ENCODE data around the gene HAAO.

Gene HAAO

DNA sequence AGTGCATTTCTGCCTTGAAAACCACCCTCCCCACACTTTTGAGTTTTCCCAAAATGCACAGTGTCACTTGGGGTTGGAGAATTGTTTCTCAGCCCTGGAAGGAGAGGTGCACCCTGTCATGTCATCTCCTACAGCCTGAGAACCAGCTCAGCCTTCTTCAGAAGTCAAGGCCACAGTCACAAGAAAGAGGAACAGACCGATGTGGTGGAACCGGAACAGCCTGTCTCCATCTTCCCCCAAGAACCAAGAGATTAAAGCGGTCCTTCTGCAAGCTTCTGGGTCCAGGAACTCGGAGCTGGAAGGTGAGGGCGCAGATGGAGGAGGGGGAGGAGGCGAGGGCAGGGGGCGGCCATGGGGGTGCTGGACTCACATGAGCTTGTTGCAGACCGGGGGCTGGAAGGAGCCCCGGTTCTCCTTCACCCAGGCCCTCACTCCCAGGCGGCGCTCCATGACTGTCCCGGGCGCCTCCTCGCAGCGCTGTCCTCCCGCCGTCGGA is 248 bp downstream of the HAAO start:
- no peak for DNase-seq

DNA sequence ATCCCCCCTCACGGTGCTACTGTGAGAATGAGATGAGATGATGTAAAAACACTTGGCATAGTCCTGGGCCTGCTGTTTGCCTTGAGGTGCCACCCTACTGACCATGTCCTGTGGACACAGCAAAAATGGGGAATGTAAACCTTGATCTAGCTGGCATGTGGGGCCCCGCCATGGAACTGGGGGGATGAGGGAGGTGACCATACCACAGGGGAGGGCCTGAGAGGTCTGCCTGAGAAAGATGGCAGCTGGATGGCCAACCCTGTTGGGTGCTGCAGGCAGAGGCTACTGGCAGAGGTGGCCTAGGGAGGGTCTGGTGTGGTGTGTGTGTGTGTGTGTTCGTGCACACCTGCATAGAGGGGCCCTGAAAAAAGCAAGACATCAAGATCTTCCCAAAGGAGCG is 777 bp downstream of the HAAO start:
- no peak for DNase-seq

DNA sequence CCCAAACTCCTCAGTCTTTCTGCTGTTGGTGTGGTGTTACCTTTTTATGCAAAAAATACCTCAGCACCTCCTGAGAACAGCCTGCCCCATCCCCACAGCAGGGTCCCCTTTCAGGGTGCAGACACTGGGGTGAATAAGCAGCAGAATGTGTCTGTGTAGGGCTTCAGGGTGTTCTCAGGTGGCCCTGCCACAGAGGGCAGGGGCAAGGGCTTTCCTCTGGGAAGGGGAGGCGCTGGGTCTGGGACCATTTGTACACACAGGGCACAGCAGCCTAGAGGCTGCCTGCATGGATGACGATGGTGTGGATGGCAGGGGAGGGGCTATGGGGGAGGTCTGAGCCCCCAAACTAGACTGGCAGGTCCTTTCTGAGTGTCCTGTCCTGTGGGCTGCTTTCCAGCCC is 2.6 kb downstream of the HAAO start:
- no peak for DNase-seq

DNA sequence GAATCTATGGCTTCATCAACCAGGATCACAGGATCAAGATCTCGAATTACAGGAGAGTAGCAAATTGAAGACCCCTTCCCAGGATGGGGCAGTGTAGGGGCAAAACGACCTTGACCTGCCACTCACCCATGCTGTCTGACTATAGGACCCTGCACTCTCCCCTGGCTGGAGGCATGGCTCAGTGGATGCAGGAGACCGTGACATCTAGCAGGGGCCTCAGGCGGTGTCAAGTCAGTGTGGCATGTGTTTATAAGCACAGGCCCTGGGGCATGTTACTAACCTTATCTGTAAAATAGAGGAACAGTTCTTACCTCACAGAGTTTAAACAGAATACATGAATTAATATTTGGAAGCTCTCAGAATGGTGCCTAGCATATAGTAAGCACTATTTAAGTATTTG is 3.5 kb downstream of the HAAO start:
- DNase-seq: no peak

DNA sequence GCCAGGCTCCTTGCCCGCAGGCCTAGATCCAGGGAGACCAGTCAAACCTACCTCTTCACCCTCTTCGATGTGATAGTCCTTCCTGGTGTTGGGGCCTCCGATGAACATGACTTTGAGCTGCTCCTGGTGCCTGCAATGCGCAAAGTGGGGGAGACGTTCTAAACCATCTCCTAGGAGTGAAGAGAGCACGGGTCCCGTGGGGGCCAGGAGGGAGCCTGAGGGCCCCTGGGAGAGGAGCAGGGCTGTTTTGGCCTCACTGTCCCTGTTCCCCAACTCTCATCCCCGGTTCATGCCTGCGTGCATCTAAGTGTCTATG is 3.9 kb downstream of the HAAO start:
- DNase-seq: no peak

DNA sequence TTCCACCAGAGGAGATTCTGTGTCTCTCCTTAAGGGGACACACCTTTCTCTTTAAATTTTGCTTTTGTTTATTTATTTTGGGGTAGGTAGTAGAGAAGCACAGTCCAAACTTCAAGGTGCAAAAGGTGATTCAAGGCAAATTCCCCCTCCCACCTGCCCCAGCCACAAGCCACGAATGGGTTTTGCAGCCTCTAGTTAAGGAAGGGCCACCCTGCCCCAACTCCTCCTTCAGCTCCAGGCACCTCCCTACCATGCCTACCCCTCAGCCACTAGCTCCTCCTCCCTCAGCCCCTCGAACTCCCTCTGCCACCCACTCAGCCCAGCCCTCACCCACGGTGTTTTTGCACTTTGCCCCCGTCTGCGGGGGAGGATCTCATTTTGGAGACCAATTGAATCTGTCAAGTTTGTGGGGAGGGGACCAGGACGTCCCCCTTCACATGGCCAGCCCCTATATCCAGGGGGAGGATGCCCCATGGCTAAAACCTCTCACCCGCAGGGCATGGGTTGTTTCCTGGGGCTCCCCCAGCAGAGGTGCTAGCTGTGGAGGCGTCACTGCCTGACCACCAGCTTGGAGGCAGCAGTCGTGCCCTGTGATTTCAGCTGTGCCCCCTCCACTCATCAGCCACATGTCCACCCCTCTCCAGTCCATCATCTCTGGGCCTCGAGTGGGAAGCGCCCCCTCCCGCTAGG is 4.5 kb downstream of the HAAO start:
- no peak for DNase-seq

DNA sequence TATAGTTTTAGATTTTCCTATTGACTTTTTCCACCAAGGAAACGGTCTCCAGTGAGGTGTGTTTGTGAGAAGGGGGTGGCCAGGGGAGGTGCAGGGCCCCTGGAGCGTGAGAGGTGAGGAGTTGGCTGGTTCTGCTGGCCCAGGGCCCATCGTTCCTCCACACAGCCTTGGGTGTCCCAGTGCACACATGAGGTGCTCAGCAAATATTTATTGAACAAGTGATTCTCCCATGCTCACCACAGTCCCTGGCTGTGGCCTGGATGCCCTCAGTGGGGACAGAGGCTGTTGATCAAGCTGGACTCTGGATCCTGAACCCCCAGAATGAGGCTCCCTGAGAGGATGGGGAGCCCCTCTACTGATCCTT is 5.0 kb downstream of the HAAO start:
- no peak for DNase-seq

DNA sequence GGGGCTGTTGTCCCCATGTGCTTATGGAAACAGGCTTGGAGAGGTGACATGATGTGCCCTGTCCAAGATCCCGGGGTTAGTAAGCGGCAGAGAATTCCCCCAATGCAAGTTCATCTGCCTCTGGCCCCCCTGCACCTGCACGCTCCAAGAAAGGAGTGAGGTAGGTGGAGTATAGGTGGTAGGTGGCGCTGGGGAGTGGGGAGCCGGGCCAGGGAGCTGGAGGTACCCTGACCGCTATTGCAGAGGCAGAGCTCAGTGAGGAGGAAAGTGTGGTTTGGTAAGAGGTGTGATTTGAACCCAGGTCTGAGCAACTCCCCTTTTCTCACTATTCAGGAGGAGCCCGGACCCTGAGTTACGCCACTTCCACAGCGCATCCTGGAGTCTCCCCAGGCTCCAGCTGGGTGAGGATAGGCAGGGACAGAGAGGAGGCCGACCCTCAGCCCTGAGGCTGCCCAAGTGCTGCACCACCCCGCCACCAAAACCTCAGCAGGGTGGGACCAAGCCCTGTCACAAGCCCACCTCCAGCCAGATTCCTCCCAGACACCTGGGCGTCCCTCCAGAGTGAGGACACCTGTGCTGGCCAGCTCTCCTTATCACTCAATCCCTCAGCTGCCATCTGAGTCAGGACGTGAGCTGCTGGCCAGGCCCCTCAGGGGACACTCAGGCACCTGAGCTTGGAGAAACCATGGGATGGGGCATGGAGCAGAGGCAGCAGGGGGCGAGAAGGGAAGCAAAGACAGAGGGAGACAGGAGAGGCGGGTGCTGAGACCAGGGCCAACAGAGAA is 5.6 kb downstream of the HAAO start:
- DNase-seq: no peak

DNA sequence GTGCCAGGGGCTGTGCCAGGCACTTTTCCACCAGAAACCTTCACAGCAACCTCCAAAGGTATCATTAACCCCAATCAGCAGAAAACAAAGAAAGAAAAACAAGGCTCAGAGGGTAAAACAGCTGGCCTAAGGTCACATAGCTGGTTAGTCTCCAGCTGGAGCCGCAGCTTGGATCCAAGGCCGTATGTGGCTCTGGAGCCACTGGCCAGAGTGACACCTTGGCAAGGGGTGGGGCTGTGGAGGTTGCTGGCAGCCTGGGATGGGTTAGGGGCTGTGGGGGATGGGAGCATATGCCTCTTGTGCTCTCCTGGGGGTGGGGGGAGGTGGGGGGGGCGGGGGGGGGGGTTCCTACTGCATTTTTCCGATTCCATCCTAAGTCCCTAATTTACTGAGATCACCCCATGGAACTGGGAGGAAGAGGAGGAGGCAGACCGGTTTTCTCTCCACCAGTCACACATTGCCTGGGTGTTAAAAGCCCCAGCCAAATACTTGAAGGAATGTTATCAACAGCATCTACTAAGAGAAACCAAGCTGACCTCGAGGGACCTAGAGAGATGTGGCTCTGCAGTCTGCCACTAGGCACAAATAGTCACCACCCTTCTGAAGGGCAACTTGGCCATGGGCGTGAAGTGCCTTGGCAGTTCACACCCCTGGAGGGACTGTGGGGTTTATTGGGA is 8.0 kb downstream of the HAAO start:
- DNase-seq: no peak

DNA sequence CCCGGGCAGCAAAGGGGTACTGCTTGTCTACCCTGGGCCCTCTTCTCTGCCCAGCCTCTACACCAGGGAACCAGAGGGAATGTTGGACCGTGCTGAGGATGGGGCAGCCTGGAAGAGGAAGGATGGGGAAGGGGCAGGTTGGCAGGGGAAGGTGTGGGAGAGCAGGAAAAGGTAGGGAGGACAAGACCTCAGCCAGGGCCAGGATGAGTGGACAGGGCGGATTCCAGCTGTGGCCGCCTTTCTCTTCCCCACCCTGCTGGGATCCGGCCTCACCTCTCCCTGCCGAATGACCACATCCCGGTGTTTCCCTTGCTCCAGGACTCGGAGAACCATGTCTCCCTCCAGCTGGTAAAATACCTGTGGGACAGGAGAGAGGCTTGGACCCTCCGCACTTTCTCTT is 8.9 kb downstream of the HAAO start:
- DNase-seq: no peak

DNA sequence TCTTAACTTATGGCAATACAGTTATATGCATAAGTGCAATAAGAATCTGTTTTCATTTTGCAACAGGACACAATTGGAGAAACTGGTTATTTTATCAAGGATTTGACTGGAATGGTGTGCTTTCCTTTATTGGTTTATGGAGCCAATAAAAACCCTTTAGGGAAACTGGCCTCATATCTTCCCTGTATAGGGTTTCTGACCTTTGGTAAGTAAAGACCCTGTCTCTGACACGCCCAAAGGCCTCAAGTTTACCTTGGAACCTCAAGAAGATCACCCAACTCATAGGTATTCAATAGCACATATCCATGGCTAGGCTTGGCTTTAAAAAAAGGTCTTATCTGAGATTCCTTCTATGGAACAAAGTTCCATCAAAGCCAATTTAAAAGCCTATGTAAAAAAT is 11.2 kb downstream of the HAAO start:
- no peak for DNase-seq

DNA sequence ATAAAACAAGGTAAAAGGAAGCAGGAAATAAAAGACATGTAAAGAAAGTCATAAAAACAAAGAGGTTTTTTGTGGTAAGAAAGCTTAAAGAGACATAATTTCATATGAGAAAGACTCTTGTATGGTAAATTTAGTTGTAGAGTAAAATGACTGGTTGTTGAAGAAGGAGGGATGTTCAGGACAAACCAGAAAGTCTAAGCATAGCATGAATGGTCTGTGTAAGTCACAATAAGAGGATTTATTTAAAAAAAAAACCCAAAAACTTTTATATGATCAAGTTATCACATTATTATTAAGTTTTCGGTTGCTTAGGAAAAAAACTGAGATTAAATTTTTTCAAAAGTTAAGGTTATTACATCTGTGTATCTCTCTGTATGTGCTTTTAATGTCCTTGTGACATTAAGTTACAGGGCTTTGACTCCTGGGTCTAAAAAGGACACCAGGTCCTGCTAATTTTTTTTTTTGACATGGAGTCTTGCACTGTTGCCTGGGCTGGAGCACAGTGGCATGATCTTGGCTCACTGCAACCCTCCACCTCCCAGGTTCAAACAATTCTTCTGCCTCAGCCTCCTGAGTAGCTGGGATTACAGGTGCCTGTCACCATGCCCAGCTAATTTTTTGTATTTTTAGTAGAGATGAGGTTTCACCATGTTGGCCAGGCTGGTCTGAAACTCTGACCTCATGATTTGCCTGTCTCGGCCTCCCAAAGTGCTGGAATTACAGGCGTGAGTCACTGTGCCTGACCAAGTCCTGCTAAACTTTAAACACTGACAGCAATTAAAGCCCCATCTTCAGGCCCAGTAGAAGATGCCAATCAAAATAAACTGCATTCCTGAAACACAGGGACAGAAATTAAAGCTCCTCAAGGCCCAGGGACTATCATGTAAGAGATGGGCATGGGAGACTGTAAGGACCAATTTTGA is 14.2 kb downstream of the HAAO start:
- DNase-seq: no peak

DNA sequence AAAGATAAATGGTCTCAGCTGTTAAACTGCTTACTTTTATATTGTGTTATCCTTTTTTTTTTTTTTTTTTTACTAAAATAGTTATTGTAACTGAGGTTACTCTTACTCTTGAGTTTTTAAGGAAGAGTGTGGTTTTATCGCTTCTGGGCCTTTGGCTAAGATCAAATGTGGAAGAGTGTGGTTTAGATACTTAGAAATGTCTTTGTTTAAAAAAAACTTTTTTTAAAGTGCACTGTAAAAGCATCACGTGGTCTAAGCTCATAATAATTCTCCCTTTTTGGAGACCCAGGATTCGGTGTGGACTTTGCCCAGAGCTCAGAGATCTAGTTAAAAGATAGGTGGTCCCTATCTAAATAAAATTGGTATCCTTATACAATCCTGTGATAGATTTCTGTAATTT is 16.6 kb downstream of the HAAO start:
- no peak for DNase-seq

DNA sequence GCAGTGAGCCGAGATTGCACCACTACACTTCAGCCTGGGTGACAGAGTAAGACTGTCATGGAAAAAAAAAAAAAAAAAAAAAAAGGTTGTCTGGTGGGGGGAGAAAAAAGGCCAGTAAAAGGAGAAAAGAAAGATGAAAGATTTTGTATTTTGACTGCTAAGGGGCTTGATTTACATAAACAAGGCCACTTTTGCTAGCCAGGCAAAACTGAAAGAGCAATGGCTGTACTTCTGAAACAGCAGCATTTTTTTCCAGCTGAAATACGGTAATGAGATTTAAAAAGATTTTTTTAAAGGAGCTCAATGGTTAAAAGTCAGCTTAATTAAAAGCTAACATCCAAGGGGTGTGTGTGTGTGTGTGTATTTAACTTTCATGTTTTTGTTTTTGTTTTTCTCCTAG is 17.2 kb downstream of the HAAO start:
- DNase-seq: no peak

DNA sequence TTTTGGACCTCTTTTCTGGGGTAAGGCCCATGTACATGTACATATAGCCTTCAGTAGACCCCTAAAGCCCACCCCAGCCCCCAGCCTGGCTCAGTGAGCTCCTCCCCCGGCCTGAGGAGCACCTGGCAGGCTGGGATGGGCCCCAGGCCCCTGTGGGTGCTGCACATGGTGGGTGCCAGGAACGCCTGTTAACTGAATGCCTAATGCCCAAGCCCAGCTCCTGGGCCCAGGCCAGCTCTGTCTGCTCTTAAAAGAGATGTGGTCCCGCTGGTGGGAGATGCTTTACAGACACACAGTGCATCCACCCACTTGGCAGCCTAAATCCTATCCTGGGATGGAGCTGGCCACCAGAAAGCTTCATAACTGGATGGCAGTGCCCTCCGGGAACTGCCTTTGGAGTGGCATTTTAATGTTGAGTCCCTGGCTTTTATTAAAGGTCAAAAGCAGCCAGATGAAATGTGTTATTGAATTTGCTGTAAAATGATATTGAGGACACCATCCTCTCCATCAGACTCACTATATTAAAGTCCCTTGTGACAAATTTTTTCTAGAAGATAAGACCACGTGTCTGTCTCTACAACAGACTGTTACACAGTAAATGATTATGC is 20.7 kb downstream of the HAAO start:
- DNase-seq: no peak

DNA sequence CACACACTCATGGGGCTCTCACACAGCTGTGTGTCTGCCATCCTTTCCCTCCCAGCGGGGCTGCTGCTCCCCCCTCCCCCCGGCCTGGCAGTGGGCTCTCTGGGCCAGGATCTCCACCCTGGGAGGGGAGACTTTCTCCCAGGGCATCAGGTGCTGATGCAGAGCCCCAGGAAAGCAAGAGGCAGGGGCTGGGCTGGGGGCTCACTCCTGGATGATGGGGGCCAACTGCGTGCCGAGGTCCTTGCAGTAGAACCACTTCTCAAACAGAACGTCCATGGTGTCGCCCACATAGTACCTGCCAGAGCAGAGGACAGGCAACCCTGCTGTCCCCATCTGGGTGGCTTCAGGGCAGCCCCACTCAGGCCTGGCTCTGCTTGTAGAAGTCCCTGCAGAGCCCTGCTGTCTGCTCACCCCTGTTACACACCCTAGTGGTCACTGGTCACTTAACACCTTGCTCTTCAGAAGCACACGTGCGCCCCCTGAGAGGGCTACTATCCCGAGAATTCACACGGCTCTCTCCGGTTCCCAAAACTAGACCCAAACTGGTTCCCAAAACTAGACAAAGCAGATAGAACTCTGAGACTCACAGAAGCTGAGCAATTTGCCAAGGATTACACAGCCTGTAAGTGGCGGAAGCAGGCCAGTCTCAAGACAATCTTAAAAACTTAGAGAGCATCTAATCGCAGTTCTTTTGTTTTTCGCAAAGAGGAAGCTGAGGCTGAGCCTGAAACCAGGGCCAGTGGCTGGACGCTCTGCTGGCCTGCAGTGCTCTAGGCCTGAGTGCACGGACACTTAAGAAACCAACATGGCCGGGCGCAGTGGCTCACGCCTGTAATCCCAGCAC is 21.9 kb downstream of the HAAO start:
- DNase-seq: no peak

DNA sequence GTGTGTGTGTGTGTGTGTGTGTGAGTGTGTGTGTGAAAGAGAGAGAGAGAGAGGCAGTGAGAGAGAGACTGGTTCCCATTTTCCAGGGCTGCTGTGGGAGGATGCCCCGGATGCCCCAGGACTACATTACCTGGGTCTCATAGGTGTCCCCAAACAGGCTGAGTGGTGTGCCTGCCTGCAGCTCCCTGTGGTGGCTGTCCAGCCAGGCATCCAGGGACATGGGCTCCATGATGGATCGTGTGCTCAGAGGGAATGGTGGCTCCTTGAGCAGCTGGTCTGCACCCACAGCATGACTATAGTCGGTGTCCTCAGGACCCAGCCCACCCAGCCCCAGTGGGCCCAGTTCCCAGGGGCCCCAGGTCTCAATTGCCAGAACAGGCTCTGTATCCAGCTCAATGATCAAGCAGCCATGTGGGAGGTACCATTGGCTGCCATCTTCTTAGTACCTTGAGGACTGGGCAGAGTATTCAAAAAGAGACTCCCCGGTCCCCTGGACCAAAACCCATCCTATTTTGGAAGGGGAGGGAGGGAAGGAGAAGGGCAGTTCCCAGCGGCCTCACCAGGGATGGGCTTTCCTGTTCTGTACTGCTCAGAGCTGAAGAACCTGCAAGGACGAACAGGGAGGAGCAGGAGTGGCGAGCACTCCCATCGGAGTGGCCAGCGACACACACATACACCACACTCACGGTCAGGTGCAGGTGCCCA is 22.6 kb downstream of the HAAO start:
- no peak for DNase-seq

DNA sequence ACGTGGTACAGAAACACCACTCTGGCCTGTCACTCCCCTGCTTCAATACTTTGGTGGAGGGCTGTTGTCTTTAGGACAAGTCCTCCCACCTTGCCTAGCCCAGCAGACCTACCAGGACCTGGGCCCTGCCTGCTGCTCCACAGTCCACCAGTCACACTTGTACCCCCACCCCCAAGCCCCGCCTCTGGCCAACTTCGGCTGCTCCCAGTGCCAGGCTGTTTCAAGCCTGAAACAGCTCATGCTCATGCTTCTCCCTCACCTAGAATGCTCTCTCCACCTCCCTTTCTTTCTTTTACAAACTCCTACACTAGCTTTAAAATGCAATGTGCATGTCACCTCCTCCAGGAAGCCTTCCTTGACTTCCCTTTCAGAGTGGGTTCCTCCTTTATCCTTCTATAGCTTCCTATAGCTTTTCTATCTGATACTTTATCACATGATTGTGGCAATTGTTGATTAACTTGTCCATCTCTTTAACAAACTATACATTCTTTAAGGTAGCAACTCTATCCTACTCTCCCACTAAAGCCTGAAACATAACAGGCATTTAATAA is 23.6 kb downstream of the HAAO start:
- DNase-seq: no peak

DNA sequence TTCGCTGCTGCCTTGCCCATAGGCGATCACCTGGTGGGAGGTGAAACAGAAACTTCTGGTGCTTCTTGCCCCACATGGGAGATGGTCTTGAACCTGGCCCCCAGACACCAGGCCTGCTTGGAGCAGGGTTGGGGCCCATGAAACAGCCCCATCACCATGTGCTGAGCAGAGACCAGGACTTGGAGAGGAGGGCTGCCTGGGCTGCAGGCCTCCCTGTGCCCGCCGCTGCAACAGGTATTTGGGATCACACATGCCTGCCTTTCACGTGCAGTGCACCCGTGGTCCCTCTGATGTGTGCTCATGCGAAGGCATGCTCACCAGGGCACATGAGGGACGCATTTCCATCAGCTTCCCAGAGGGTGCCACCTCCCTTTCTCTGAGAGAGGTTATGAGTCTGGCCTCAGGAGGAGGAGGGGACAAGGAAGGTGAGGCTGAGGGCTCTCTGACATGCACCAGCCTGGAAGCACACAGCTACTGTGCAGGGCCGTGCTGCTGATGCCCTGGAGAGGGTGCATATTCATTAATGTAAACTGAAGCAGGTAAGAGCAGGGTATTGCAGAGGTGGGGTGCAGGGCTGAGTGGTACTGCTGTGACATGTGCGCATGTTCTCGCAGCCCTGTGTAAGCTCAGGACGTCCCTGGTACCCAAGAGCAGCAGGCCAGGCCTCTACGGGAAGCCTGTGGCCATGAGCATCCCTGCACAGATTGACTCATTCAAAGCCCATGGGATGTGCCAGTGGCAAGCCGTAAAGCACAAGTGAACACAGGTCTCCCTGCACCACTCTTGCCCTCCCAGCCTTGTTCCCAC is 24.3 kb downstream of the HAAO start:
- no peak for DNase-seq
